ENCODE data around the gene ILF3. TPM values are rescaled to one million over a fixed set of nuclear protein-coding genes. Genes with fewer than 3 reads are reported as not detected.

Gene ILF3
- total and polyA plus RNA-seq, 2 donors (not counting 1 experiment from before 2014, with no cell fraction given): 78.4 to 109 TPM

DNA sequence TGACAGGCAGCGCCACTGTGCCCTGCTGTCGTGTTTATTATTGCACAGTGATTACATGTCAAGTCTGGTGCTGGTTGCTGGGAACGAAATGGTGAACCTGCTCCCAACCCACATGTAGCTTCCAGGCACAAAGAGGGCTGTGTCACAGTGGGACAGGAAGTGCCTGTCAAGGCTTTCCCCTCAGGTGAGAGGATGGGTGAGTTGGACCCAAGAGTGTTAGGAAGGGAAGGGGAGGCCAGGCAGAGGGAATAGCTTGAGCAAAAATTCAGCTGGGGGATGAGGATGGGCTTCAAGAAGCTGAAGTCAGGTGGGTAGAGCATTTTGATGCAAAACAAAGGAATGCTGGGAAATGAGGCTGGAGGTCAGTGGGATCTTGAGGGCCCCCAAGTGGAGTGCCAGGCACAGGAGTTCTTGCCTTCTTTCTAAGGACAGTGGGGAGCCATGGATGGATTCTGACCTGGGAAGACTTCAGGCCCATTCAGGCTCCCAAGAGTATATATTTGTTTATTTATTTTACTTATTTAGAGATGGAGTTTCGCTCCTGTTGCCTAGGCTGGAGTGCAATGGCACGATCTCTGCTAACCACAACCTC, 38.6 kb downstream of the ILF3 start:
- Histone ChIP-seq H3K4me1 (ENCODE audit: control insufficient read depth, extremely low read depth, insufficient read depth, low read length) (peaks cover 2% of the 10 kb centered on the region), H3K9me3 (ENCODE audit: control insufficient read depth, insufficient read depth, low read depth, low read length) (no peaks in the 10 kb centered on the region), H4K20me1 (ENCODE audit: control insufficient read depth, extremely low read depth, insufficient read depth, low read length) (peaks cover 2% of the 10 kb centered on the region), H3K4me3 (replicated peaks in 1 of 4; ENCODE audit: control extremely low read depth in 1 of 4, insufficient read depth in 1 of 4, low read depth in 3 of 4, low read length in 4 of 4) (no peak overlapping the region), H3K27ac (ENCODE audit: insufficient read depth, low read length) (no peak overlapping the region), H3K36me3 (ENCODE audit: control insufficient read depth, insufficient read depth, low read length) (peaks cover 34% of the 10 kb centered on the region), H3K4me2 (ENCODE audit: extremely low read depth, insufficient read depth, low read length) (no peak overlapping the region), H3K79me2 (ENCODE audit: control insufficient read depth, insufficient read depth, low read length) (peaks cover 3% of the 10 kb centered on the region), H3K9ac (ENCODE audit: insufficient read depth, low read length) (no peak overlapping the region), H2AFZ (ENCODE audit: low read length) (no peak overlapping the region), H3K27me3 (ENCODE audit: control insufficient read depth, insufficient read depth, low read length) (no peaks in the 10 kb centered on the region)
- DNase-seq (ENCODE audit: low read depth in 2 of 2): no peak
- TF ChIP-seq, protein P1, sequence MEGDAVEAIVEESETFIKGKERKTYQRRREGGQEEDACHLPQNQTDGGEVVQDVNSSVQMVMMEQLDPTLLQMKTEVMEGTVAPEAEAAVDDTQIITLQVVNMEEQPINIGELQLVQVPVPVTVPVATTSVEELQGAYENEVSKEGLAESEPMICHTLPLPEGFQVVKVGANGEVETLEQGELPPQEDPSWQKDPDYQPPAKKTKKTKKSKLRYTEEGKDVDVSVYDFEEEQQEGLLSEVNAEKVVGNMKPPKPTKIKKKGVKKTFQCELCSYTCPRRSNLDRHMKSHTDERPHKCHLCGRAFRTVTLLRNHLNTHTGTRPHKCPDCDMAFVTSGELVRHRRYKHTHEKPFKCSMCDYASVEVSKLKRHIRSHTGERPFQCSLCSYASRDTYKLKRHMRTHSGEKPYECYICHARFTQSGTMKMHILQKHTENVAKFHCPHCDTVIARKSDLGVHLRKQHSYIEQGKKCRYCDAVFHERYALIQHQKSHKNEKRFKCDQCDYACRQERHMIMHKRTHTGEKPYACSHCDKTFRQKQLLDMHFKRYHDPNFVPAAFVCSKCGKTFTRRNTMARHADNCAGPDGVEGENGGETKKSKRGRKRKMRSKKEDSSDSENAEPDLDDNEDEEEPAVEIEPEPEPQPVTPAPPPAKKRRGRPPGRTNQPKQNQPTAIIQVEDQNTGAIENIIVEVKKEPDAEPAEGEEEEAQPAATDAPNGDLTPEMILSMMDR (conservative IDR thresholded peaks at IDR 0.05 in 1 of 2, IDR thresholded peaks at IDR 0.05 in 1 of 2; ENCODE audit: low read depth in 1 of 2, low read length in 2 of 2): no peak
- TF ChIP-seq EZH2 (IDR thresholded peaks at IDR 0.05; ENCODE audit: low read length, missing control alignments): no peak

DNA sequence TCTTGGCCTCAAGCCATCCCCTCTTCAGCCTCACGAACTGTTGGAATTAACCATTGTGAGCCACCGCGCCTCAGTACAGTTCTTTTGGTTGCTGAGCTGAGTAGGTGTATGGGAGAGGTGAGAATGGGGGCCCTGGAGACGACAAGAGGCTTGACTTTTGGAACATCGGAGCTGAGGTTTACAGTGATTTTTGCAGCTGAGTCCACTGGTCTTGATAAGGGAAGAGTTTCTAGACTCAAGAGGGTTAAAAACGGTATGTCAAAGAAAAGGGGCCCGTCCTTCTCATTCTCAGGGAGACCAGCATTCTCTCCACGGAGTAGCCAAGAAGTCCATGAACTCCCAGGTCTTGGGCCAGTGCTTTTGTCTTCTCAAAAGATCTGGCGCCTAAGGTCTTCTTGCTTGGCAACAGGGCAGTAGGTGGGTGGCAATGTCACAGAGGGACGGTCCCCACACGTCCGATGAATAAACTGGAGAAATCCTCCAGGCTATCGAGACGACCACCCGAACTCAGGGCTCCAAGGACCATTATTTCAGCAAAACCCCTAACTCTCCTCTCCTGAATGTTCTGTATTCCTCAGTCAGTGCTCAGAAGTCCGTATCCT, 40.7 kb downstream of the ILF3 start:
- H3K4me1 ChIP-seq (ENCODE audit: control insufficient read depth, extremely low read depth, insufficient read depth, low read length): peaks cover 2% of the 10 kb centered on the region
- no peak overlapping the region for H3K4me3 ChIP-seq (replicated peaks in 1 of 4; ENCODE audit: control extremely low read depth in 1 of 4, insufficient read depth in 1 of 4, low read depth in 3 of 4, low read length in 4 of 4)
- no peak overlapping the region for H2AFZ ChIP-seq (ENCODE audit: low read length)
- H3K79me2 ChIP-seq (ENCODE audit: control insufficient read depth, insufficient read depth, low read length): no peaks in the 10 kb centered on the region
- H3K9me3 ChIP-seq (ENCODE audit: control insufficient read depth, insufficient read depth, low read depth, low read length): no peaks in the 10 kb centered on the region
- peaks cover 2% of the 10 kb centered on the region for H4K20me1 ChIP-seq (ENCODE audit: control insufficient read depth, extremely low read depth, insufficient read depth, low read length)
- H3K9ac ChIP-seq (ENCODE audit: insufficient read depth, low read length): no peak overlapping the region
- H3K4me2 ChIP-seq (ENCODE audit: extremely low read depth, insufficient read depth, low read length): peak overlapping the region; percentile 68
- DNase-seq (ENCODE audit: low read depth in 2 of 2): no peak
- TF ChIP-seq, protein P1 (conservative IDR thresholded peaks at IDR 0.05 in 1 of 2, IDR thresholded peaks at IDR 0.05 in 1 of 2; ENCODE audit: low read depth in 1 of 2, low read length in 2 of 2): no peak
- TF ChIP-seq EZH2 (IDR thresholded peaks at IDR 0.05; ENCODE audit: low read length, missing control alignments): no peak
- peaks cover 16% of the 10 kb centered on the region for H3K36me3 ChIP-seq (ENCODE audit: control insufficient read depth, insufficient read depth, low read length)
- no peak overlapping the region for H3K27ac ChIP-seq (ENCODE audit: insufficient read depth, low read length)
- H3K27me3 ChIP-seq (ENCODE audit: control insufficient read depth, insufficient read depth, low read length): no peaks in the 10 kb centered on the region

DNA sequence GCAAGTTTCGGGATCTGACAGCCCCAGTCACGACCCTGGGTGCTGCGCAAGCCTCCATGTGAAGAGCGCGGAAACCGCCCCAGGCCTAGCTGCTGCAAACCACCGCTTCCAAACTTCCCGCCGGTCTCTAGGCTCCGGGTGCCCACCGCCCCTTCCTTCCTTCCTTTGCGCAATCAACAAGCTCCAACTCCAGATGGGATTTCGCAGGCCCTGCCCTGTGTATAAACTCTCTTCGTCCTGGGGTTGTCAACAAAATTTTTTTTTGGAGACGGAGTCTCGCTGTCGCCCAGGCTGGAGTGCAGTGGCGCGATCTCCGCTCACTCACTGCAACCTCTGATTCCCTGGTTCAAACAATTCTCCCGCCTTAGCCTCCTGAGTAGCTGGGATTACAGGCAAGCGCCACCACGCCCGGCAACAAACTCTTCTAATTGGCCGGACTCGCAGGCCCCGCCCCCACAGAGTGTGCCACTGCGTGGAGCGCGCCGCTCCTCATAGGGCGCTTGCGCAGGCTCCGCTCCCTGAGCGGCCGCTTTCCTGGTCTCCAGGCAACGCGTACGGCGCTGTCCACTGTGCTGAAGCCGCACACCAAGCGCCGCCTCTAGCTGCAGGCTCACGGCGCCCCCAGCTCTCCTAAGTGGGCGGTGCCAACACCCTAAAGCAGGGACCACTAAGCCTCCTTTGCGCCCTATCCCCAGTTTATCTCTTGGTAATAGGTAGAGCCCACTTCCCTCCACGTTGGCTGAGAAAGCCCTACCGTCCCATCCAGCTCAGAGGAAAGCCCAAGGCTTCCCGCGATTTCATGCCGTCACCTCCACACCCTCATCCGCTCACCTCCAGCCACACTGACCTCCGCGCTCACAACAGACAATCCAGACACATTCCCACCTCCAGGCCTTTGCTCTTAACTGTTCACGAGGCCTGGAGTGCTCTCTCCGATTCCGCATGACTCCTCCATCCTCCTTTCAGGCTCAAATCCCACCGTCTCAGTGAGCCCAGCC, 41.6 kb downstream of the ILF3 start:
- Histone ChIP-seq H2AFZ (ENCODE audit: low read length) (no peak overlapping the region), H3K4me3 (replicated peaks in 1 of 4; ENCODE audit: control extremely low read depth in 1 of 4, insufficient read depth in 1 of 4, low read depth in 3 of 4, low read length in 4 of 4) (peak overlapping the region in 3 of 4 experiments; percentile 1 to 35 (median 26)), H3K9ac (ENCODE audit: insufficient read depth, low read length) (no peak overlapping the region), H3K4me1 (ENCODE audit: control insufficient read depth, extremely low read depth, insufficient read depth, low read length) (peaks cover 2% of the 10 kb centered on the region), H3K4me2 (ENCODE audit: extremely low read depth, insufficient read depth, low read length) (peak overlapping the region; percentile 68), H3K36me3 (ENCODE audit: control insufficient read depth, insufficient read depth, low read length) (peaks cover 13% of the 10 kb centered on the region), H3K27me3 (ENCODE audit: control insufficient read depth, insufficient read depth, low read length) (no peaks in the 10 kb centered on the region), H4K20me1 (ENCODE audit: control insufficient read depth, extremely low read depth, insufficient read depth, low read length) (peaks cover 2% of the 10 kb centered on the region), H3K27ac (ENCODE audit: insufficient read depth, low read length) (no peak overlapping the region), H3K9me3 (ENCODE audit: control insufficient read depth, insufficient read depth, low read depth, low read length) (no peaks in the 10 kb centered on the region), H3K79me2 (ENCODE audit: control insufficient read depth, insufficient read depth, low read length) (no peaks in the 10 kb centered on the region)
- no peak for TF ChIP-seq EZH2 (IDR thresholded peaks at IDR 0.05; ENCODE audit: low read length, missing control alignments)
- TF ChIP-seq, protein P1 (conservative IDR thresholded peaks at IDR 0.05 in 1 of 2, IDR thresholded peaks at IDR 0.05 in 1 of 2; ENCODE audit: low read depth in 1 of 2, low read length in 2 of 2): no peak
- peak; percentile 88 to 93 for DNase-seq (ENCODE audit: low read depth in 2 of 2)
